Bronchial epithelial cell (primary cell): Measurements from ENCODE around the gene NR0B1. TPM values are rescaled to one million over a fixed set of nuclear protein-coding genes. Genes with fewer than 3 reads are reported as not detected.

Experiments
- DNase-seq: peaks from one replicate; pipeline ENCODE4 v3.0.0-alpha.2; 2010; ENCODE audit warnings: low read depth
- FAIRE-seq: peaks from 2 replicates; lab custom pipeline; 2011; peaks lifted over from hg19 to GRCh38; lab: Jason Lieb, UNC
- H3K27me3 ChIP-seq: 2 replicates; pipeline ENCODE4 v1.5.1; 2011; ENCODE audit warnings: low read length; ENCODE audit not compliant: control insufficient read depth, insufficient read depth
- H3K36me3 ChIP-seq: 2 replicates; pipeline ENCODE4 v1.5.1; 2011; ENCODE audit warnings: low read length; ENCODE audit not compliant: control insufficient read depth, insufficient read depth
- H3K4me3 ChIP-seq: 2 replicates; pipeline ENCODE4 v1.5.1; 2011; ENCODE audit warnings: mild to moderate bottlenecking, low read depth, low read length, control low read depth
- CTCF ChIP-seq: IDR thresholded peaks from 2 replicates; pipeline ENCODE4 v1.5.1; 2011; ENCODE audit warnings: mild to moderate bottlenecking, moderate library complexity, low read length, control low read depth, inconsistent platforms; ENCODE audit not compliant: insufficient read depth, severe bottlenecking
- total RNA-seq: library from RNA; depleted of rRNA; stranded (reverse); fragments of >200 nt; gene quantifications from 2 replicates; pipeline ENCODE4 v1.2.1, GENCODE V29; 2014

The NR0B1 gene
- total RNA-seq, 1 donor from 2014 or later: 0.26 TPM

- DNase-seq: no peak
- Histone ChIP-seq H3K4me3 (no peak overlapping the region), H3K27me3 (no peaks in the 10 kb centered on the region), H3K36me3 (no peaks in the 10 kb centered on the region)
- no peak for TF ChIP-seq CTCF
- FAIRE-seq: no peak
These were observed 12.6 kb downstream of the NR0B1 start for GRCh38 chrX:30296408-30297254.

DNA sequence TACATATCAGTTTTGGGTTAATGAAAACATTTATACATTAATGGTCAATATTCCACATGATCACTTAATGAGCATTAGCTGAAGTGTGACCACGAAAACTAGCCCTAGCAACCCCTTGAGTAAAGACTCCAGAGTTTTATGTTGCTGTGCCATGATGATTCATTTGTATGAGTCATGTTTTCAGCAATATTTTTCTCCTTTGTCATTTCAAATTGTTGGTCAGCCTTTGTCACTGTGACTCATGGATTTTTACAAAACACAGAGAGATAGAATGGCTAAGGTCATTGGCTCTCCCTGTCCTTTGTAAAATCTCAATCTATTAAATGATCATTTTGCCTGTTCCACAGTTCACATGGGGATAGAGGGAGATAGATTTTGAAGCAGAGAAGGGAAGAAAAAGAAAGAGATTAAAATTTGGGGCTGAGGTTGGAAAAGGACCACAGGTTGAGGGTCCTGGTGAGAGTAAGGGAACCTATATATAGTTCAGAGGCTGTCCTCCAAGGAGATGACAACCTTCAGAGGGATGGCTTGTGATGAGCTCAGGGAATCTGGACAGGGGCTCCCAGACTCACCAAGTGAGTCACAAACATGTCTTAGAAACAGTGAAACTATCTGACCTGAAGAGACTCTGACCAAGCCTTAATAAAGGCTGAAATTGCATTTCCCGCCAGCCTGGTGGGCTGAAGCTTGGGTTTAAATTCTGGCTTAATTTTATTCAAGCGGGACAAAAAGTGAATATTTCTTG lies 25.6 kb downstream of the NR0B1 start:
- Histone ChIP-seq H3K36me3 (no peaks in the 10 kb centered on the region), H3K27me3 (no peaks in the 10 kb centered on the region), H3K4me3 (no peak overlapping the region)
- no peak for TF ChIP-seq CTCF
- FAIRE-seq (no peak), DNase-seq (peak; percentile 94)

- Histone ChIP-seq H3K27me3 (no peaks in the 10 kb centered on the region), H3K36me3 (no peaks in the 10 kb centered on the region), H3K4me3 (no peak overlapping the region)
- no peak for TF ChIP-seq CTCF
- no peak for FAIRE-seq
- DNase-seq: peak; percentile 55
These were observed 26.7 kb downstream of the NR0B1 start for GRCh38 chrX:30282527-30282926.

DNA sequence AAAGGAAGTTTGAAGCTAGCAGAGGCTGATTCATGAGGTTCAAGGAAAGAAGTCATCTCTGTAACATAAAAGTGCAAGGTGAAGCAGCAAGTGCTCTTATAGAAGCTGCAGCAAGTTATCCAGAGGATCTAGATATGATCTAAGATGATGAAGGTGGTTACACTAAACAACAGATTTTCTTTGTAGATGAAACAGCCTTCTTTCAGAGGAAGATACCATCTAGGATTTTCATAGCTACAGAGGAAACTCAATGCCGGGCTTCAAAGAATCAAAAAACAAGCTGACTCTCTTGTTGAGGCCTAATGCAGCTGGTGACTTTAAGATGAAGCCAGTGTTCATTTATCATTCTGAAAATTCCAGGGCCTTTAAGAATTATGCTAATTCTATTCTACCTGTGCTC lies 28.8 kb downstream of the NR0B1 start:
- Histone ChIP-seq H3K36me3 (no peaks in the 10 kb centered on the region), H3K4me3 (no peak overlapping the region), H3K27me3 (no peaks in the 10 kb centered on the region)
- FAIRE-seq: peak; percentile 52
- no peak for DNase-seq
- no peak for TF ChIP-seq CTCF

DNA sequence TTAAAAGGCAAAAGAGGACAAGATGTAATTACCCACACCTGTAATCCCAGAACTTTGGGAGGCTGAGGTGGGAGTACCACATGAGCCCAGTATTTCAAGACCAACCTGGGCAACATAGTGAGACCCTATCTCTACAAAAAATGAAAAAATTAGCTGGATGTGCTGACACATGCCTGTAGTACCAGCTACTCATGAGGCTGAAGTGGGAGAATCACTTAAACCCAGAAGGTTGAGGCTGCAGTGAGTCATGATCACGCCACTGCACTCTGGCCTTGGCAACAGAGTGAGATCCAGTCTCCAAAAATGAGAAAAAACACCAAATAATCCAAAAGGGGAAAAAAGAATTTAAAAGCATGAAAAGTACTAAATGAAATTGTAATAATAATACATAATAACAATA lies 30.8 kb downstream of the NR0B1 start:
- H3K27me3 ChIP-seq: no peaks in the 10 kb centered on the region

More for the DNA sequence above, 30.8 kb downstream of the NR0B1 start:
- TF ChIP-seq CTCF: no peak
- Histone ChIP-seq H3K36me3 (no peaks in the 10 kb centered on the region), H3K4me3 (no peak overlapping the region)
- FAIRE-seq (no peak), DNase-seq (peak; percentile 47)
